Fibroblast of lung (primary cell): ENCODE data around the gene YPEL4. TPM values are rescaled to one million over a fixed set of nuclear protein-coding genes. Genes with fewer than 3 reads are reported as not detected.

ENCODE experiments used
- DNase-seq, 2 donors: peaks; one replicate each; pipeline versions ENCODE4 v3.0.0 to v3.0.0-alpha.2; 2010; ENCODE audit warnings: low read depth in 2 of 2
- H2AFZ ChIP-seq: 2 replicates; pipeline ENCODE4 v1.5.1; 2012; ENCODE audit warnings: low read length, control low read depth, inconsistent platforms
- H3K27ac ChIP-seq: 2 replicates; pipeline ENCODE4 v1.5.1; 2011; ENCODE audit warnings: low read length, control low read depth; ENCODE audit not compliant: insufficient read depth
- H3K27me3 ChIP-seq: 2 replicates; pipeline ENCODE4 v1.5.1; 2011; ENCODE audit warnings: mild to moderate bottlenecking, low read length; ENCODE audit not compliant: control insufficient read depth, insufficient read depth
- H3K36me3 ChIP-seq: 2 replicates; pipeline ENCODE4 v1.5.1; 2011; ENCODE audit warnings: low read length; ENCODE audit not compliant: control insufficient read depth, insufficient read depth
- H3K4me1 ChIP-seq: 2 replicates; pipeline ENCODE4 v1.5.1; 2011; ENCODE audit warnings: low read length; ENCODE audit not compliant: control insufficient read depth, insufficient read depth; ENCODE audit errors: extremely low read depth
- H3K4me2 ChIP-seq: 2 replicates; pipeline ENCODE4 v1.5.1; 2011; ENCODE audit warnings: low read length, control low read depth; ENCODE audit not compliant: insufficient read depth; ENCODE audit errors: extremely low read depth
- H3K4me3 ChIP-seq, 4 experiments: fragments of 200-600 bp in 1 of 4; sonication (generic) in 1 of 4; replicated peaks in 1 of 4; 2 replicates each; pipeline ENCODE4 v1.5.1; 2011 to 2016; ENCODE audit warnings: low read length in 4 of 4, low read depth in 3 of 4, mild to moderate bottlenecking in 3 of 4, control low read depth in 2 of 4, inconsistent platforms in 1 of 4, mixed read lengths in 1 of 4; ENCODE audit not compliant: insufficient read depth in 1 of 4; ENCODE audit errors: control extremely low read depth in 1 of 4
- H3K79me2 ChIP-seq: 2 replicates; pipeline ENCODE4 v1.5.1; 2012; ENCODE audit warnings: mild to moderate bottlenecking, low read length, inconsistent platforms; ENCODE audit not compliant: control insufficient read depth, insufficient read depth
- H3K9ac ChIP-seq: 2 replicates; pipeline ENCODE4 v1.5.1; 2011; ENCODE audit warnings: mild to moderate bottlenecking, low read length, control low read depth; ENCODE audit not compliant: insufficient read depth
- H3K9me3 ChIP-seq: 2 replicates; pipeline ENCODE4 v1.5.1; 2012; ENCODE audit warnings: low read depth, low read length; ENCODE audit not compliant: control insufficient read depth, insufficient read depth
- H4K20me1 ChIP-seq: 2 replicates; pipeline ENCODE4 v1.5.1; 2011; ENCODE audit warnings: low read length; ENCODE audit not compliant: control insufficient read depth, insufficient read depth; ENCODE audit errors: extremely low read depth
- CTCF ChIP-seq, 2 donors: IDR thresholded peaks in 1 of 2; conservative IDR thresholded peaks in 1 of 2; 1 replicate in 1 of 2; 2 replicates in 1 of 2; pipeline ENCODE4 v1.5.1; 2011 to 2012; ENCODE audit warnings: low read length in 2 of 2, control low read depth in 1 of 2, inconsistent platforms in 1 of 2, low read depth in 1 of 2, mild to moderate bottlenecking in 1 of 2
- EZH2 ChIP-seq: IDR thresholded peaks from 2 replicates; pipeline ENCODE4 v1.5.1; 2012; ENCODE audit warnings: low read length, control low read depth, mild to moderate bottlenecking; ENCODE audit errors: missing control alignments
- polyA plus RNA-seq, 2 donors: library from polyadenylated mRNA; depleted of rRNA in 1 of 2; stranded (reverse) in 1 of 2; unstranded in 1 of 2; fragments of >200 nt; gene quantifications; 2 replicates each; pipeline ENCODE4 v1.2.1, GENCODE V29; 2011 to 2012; ENCODE audit warnings: missing spikeins in 1 of 2
- total RNA-seq: library from RNA; depleted of rRNA; stranded (reverse); fragments of >200 nt; gene quantifications from 2 replicates; pipeline ENCODE4 v1.2.1, GENCODE V29; 2014

YPEL4 gene
- total and polyA plus RNA-seq, 2 donors (not counting 1 experiment from before 2014, with no cell fraction given): 0.59 to 2.3 TPM

GRCh38 chr11:57662893-57663292, 13.2 kb upstream of the YPEL4 start:
- Histone ChIP-seq H3K4me2 (no peak overlapping the region), H4K20me1 (no peaks in the 10 kb centered on the region), H3K4me3 (no peak overlapping the region), H2AFZ (no peak overlapping the region), H3K27me3 (no peaks in the 10 kb centered on the region), H3K9me3 (no peaks in the 10 kb centered on the region), H3K9ac (no peak overlapping the region), H3K4me1 (peaks cover 4% of the 10 kb centered on the region), H3K27ac (no peak overlapping the region), H3K36me3 (peaks cover 7% of the 10 kb centered on the region), H3K79me2 (peaks cover 15% of the 10 kb centered on the region)
- DNase-seq: no peak
- TF ChIP-seq CTCF (conservative IDR thresholded peaks at IDR 0.05 in 1 of 2, IDR thresholded peaks at IDR 0.05 in 1 of 2; ENCODE audit: low read depth in 1 of 2, low read length in 2 of 2) (no peak), EZH2 (no peak)

GRCh38 chr11:57659669-57660068, 10.0 kb upstream of the YPEL4 start:
- H3K4me1 ChIP-seq: peaks cover 4% of the 10 kb centered on the region
- H3K27me3 ChIP-seq: no peaks in the 10 kb centered on the region
- no peaks in the 10 kb centered on the region for H3K9me3 ChIP-seq
- H3K4me2 ChIP-seq: no peak overlapping the region
- H3K36me3 ChIP-seq: peaks cover 7% of the 10 kb centered on the region
- no peaks in the 10 kb centered on the region for H4K20me1 ChIP-seq
- no peak overlapping the region for H3K4me3 ChIP-seq
- peaks cover 18% of the 10 kb centered on the region for H3K79me2 ChIP-seq
- H2AFZ ChIP-seq: no peak overlapping the region
- no peak overlapping the region for H3K9ac ChIP-seq
- TF ChIP-seq CTCF (conservative IDR thresholded peaks at IDR 0.05 in 1 of 2, IDR thresholded peaks at IDR 0.05 in 1 of 2; ENCODE audit: low read depth in 1 of 2, low read length in 2 of 2) (no peak), EZH2 (no peak)
- H3K27ac ChIP-seq: no peak overlapping the region
- DNase-seq: no peak

- Histone ChIP-seq H3K4me1 (peaks cover 4% of the 10 kb centered on the region), H2AFZ (peak overlapping the region; percentile 64), H3K36me3 (peaks cover 7% of the 10 kb centered on the region), H4K20me1 (no peaks in the 10 kb centered on the region), H3K27ac (peak overlapping the region; percentile 36), H3K4me2 (peak overlapping the region; percentile 86), H3K4me3 (peak overlapping the region; percentile 51 to 95 (median 83)), H3K27me3 (no peaks in the 10 kb centered on the region), H3K9ac (peak overlapping the region; percentile 54), H3K9me3 (no peaks in the 10 kb centered on the region), H3K79me2 (peaks cover 18% of the 10 kb centered on the region)
- TF ChIP-seq EZH2: no peak
- TF ChIP-seq CTCF (conservative IDR thresholded peaks at IDR 0.05 in 1 of 2, IDR thresholded peaks at IDR 0.05 in 1 of 2; ENCODE audit: low read depth in 1 of 2, low read length in 2 of 2): no peak
- no peak for DNase-seq
Observed at GRCh38 chr11:57658023-57658361, 8.3 kb upstream of the YPEL4 start.
